Measurements from ENCODE around the gene AOAH.
"Not testable (repeated sequence)": the region's sequence is repeated elsewhere in the genome, so short reads cannot be mapped to it uniquely, and the experiment has no call there.

GRCh38 chr7:36488672-36489071 lies 235.6 kb downstream of the AOAH start:
- TF ChIP-seq POLR2A, CTCF (IDR thresholded peaks at IDR 0.05): not testable (repeated sequence)

Data from esophagus squamous epithelium (tissue), 4 donors.